GM12864 (cell line): ENCODE measurements around the gene RPS19.

ENCODE experiments used
- DNase-seq: peaks from one replicate; pipeline ENCODE4 v3.0.0-alpha.2; 2011; ENCODE audit warnings: low read depth
- H3K4me3 ChIP-seq: 2 replicates; pipeline ENCODE4 v1.5.1; 2011; ENCODE audit warnings: mild to moderate bottlenecking, low read depth, low read length, control low read depth
- CTCF ChIP-seq: IDR thresholded peaks from 2 replicates; pipeline ENCODE4 v1.5.1; 2011; ENCODE audit warnings: low read depth, mild to moderate bottlenecking, moderate library complexity, low read length, control low read depth, inconsistent platforms; ENCODE audit errors: missing control alignments

Gene RPS19

GRCh38 chr19:41821003-41821735, 38.9 kb upstream of the RPS19 start:
- no peak for DNase-seq
- peak; percentile 78 for TF ChIP-seq CTCF
- no peak overlapping the region for H3K4me3 ChIP-seq

GRCh38 chr19:41837981-41838708, 21.9 kb upstream of the RPS19 start:
- H3K4me3 ChIP-seq: no peak overlapping the region
- DNase-seq: no peak
- no peak for TF ChIP-seq CTCF

- no peak for TF ChIP-seq CTCF
- no peak overlapping the region for H3K4me3 ChIP-seq
Measured at GRCh38 chr19:41839211-41839610, 20.8 kb upstream of the RPS19 start.

GRCh38 chr19:41843371-41843770, 16.7 kb upstream of the RPS19 start:
- TF ChIP-seq CTCF: no peak
- no peak for DNase-seq
- no peak overlapping the region for H3K4me3 ChIP-seq

More at GRCh38 chr19:41839211-41839610, 20.8 kb upstream of the RPS19 start:
- DNase-seq: no peak

GRCh38 chr19:41844601-41845000, 15.5 kb upstream of the RPS19 start, which contains the start of gene LYPD4:
TSS of gene LYPD4 (minus strand) at chr19:41844683. CDS start at chr19:41839285, 5,398 bp downstream.
- no peak for DNase-seq
- no peak for TF ChIP-seq CTCF

GRCh38 chr19:41845001-41845050, 15.2 kb upstream of the RPS19 start, which contains the start of gene DMRTC2:
TSS of gene DMRTC2 (plus strand) at chr19:41845042. CDS start at chr19:41847429, 2,387 bp downstream.
- no peak for TF ChIP-seq CTCF
- DNase-seq: no peak
- H3K4me3 ChIP-seq: no peak within 1 kb of the TSS

More at GRCh38 chr19:41844601-41845000, 15.5 kb upstream of the RPS19 start, which contains the start of gene LYPD4:
- no peak within 1 kb of the TSS for H3K4me3 ChIP-seq
